ENCODE results near the gene SKIC2.

- TF ChIP-seq EP300 (IDR thresholded peaks at IDR 0.05), result no peak
- TF ChIP-seq, protein P1, sequence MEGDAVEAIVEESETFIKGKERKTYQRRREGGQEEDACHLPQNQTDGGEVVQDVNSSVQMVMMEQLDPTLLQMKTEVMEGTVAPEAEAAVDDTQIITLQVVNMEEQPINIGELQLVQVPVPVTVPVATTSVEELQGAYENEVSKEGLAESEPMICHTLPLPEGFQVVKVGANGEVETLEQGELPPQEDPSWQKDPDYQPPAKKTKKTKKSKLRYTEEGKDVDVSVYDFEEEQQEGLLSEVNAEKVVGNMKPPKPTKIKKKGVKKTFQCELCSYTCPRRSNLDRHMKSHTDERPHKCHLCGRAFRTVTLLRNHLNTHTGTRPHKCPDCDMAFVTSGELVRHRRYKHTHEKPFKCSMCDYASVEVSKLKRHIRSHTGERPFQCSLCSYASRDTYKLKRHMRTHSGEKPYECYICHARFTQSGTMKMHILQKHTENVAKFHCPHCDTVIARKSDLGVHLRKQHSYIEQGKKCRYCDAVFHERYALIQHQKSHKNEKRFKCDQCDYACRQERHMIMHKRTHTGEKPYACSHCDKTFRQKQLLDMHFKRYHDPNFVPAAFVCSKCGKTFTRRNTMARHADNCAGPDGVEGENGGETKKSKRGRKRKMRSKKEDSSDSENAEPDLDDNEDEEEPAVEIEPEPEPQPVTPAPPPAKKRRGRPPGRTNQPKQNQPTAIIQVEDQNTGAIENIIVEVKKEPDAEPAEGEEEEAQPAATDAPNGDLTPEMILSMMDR (IDR thresholded peaks at IDR 0.05), result no peak
- TF ChIP-seq POLR2AphosphoS5 (IDR thresholded peaks at IDR 0.05), result no peak
- TF ChIP-seq POLR2A (IDR thresholded peaks at IDR 0.05), result no peak
Observed at GRCh38 chr6:31966506-31966905, 7.5 kb downstream of the SKIC2 start.
